MV-4-11 (cell line): ENCODE measurements around the gene NAA35.
"Not testable (repeated sequence)": the region's sequence is repeated elsewhere in the genome, so short reads cannot be mapped to it uniquely, and the experiment has no call there.

Experiments
- DNase-seq: peaks from one replicate; lab custom pipeline; 2025; lab: John Stamatoyannopoulos, UW

Gene NAA35

DNA sequence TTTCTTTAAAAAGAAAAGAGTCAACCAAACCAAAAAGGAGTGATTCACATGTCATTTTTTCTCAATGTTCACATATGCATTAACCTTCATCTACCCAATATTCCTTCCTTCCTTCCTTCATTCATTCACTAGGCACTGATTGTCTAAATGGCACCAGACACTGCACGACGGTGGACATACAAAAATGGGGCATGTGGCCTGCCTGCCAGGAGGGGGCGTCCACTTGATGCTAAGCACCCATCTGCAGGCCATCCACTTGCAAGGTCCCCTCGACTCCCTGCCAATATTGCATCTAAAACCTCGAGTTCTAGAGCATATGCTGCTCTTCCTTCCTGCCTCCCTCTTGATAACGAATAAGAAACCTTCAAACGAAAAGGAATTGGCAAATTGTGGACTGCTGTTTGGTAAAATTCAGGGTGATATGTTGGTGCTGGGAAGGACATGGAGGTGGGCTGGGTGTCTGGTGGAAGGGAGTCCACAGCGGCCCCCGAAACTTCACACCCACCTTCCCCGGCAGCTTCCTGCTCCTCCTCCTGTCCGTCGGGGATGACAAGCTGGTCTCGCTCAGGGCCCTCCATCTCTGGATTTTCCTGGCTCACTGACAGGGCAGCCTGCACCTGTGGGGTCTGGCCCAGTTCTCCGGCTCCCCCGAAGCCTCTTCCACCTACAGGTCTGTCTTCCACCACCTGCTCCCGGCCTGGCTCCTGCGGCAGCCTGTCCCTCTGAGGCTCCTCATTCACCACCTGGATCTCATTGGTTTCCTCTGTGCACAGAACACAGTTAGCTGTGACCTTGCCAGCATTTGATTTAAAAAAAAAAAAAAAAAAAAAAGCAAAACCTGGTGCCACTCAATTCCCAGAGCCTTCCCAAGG, 94.2 kb downstream of the NAA35 start:
- DNase-seq: peak; percentile 41

DNA sequence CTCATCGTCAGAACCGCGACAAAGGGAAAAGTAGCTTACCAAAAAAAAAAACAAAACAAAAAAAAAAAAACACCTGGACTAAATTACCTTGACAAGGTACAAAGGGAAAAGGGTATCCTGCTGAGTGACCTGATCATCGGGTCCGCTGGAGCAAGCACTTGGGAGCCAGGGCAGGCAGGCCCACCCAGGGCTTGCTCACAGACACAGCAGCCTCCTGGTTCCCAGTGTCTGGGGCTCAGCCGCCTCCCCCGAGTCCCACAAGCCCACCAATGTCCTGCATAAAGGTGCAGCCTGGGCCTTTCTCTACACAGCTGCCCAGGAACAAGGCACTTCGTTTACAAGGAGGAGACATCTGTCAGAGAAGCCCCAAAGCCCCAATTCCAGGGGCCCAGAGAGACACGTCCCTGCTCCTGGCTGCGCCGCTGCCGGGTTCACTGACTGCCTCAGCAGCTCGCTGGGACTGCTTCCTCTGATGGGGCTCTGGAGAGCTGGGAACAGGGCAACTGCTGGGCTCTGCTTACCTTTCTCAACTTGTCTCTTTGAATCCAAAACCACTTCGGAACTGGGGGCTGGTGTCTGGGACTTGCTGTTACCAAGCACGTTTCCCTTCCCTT, 95.0 kb downstream of the NAA35 start:
- no peak for DNase-seq

DNA sequence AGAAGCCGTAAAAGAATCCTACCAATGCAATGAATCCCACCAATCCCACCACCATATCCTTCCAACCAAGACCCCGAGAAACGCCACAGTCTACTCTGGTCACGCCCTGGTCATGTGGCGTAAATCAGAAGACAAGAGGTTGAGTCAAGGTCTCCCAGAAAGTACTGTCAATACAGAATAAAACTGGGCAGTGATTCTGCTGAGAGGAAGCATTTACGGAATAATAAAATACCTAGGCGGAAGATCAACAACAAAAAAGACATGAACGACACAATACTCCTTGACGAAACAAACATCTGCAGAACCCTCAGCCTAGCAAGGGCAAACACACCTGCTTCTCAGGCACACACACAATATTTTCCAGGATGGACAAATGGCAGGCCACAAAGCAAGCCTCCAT, 95.6 kb downstream of the NAA35 start:
- DNase-seq: no peak

DNA sequence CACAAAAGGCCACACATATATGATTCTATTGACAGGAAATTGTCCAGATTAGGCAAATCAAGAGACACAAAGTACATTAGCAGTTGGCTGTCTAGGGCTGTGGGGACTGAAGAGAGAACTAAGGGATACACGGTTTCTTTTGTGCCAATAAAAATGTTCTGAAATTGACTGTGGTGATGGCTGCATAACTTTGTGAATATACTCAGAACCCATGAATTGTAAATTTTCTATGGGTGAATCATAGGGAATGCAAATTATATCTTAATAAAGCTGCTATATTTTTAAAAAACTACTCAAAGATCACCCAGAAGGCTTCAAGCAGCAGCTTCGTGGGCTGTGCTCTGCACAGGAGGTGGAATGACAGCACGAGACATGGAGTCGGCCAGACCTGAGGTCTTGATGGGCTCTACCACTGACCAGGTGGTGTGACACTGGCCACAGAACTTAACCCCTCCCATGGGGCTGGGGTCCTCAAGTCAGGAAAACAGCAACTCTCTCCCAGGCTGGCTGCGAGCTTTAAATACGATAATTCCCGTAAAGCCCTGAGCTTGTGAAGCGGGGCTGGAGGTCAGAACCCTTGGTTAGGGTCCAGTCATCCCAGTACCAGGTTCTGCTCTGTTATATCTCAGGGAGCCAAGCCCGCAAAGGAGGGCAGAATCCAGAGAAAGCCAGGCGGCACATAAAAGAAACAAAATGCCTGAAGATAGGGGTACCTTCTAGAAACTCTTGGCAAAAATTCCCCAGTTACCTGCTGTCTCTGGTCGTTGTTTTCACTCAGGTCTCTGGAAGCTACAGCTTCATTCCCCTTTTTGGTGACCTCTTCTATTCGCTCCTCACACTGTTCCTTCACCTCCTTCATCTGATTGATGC, 99.3 kb downstream of the NAA35 start:
- no peak for DNase-seq

DNA sequence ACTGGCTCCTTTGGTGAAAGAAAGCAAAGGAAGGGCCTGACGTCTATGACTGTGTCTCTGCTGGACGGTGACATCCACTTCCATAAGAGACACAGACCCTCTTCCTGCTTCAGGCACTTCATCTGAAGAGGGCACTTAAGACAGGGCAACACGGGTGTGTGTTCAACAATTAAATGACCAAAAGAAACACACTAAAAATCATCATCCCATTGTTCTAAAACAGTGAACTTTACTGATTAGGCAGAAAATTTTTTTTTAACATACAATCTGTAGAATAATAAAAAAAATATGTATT, 99.9 kb downstream of the NAA35 start:
- DNase-seq: no peak

DNA sequence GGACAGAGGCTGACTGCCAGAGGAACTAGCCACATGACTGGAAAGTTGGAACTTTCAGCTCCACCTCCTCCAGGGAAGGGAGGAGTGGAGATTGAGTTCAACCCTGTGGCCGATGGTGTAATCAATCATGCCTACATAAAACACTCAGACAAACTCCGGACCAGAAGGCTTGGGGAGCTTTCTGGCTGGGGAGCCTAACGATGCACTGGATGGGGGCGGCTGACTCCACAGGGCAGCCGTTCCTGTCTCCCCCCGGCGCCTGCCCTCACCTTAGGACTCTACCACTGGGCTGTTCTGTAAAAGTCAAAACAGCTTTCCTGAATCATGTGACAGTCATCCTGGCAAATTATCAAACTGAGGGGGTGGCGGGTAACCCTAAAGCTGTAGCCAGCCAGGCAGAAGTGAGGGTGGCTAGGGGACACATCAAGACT, 100.4 kb downstream of the NAA35 start:
- no peak for DNase-seq

DNA sequence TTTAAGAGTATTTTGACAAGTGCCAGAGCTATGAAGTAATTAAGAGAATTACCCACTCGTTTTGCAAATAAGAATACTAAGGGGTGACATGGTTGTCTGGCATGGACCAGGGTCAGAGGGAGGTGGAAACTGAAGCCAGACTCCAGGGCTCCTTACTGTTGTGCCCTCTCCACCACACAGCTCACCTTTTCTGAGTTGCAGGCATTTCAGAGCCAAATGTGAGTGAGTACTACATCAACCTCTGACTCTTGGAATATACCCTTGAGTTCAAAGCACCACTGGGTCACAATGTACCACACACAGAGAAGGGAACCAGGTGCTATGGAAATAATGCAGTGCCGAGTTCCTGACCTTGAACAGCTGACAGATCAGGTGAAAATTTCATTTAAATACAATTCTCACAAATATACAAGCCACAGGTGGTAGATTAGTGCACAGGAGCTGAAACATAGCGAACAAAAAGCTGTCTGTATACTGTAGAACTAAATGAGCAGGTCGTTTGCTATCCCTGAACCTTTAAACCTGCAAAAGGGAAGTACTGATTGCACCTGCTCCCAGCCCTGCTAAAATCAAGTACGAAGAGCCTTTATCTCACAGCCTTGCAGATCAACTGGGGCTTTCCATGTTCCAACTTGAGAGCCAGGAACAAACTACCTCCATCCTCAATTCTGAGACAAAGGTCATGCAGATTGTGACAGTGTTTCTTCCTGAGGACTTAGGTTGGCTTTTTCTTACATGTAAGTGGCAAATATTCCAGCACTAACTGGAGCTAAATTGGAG, 101.4 kb downstream of the NAA35 start:
- DNase-seq: no peak

DNA sequence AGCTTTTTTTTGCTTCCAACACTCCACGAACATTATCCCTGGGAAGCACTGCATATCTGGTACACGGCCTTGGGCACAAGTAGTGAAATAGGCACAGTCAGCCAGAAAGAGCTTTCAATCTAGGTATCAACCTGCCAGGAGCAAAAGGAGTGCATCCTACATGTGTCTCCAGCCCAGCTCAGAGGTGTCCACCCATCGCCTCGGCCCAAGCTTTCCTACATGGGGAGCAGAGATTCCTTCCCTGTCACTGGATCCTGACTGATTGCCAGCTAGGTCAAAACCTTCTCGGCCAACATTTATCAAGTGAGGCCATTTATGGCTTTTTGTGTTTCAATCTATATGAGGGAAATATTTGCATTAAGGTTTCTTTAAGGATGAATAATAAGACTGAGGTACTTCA, 102.6 kb downstream of the NAA35 start:
- DNase-seq: no peak

DNA sequence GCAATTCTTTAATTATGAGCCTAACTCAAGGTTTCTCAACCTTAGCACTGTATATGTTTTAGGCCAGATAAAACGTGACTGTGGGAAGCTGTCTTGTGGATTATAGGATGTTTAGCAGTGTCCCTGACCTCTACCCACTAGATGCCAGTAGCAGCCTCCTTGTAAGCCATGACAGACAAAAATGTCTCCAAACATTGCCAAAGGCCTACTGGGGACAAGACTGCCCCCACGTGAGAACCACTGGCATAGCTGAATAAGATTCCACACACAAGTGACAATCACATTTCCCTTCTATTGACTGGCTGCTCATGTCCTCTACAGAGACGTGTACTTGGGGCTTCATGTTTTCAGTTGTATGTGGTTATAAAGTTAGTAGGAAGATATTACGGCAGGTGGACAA, 103.1 kb downstream of the NAA35 start:
- DNase-seq: peak; percentile 46

DNA sequence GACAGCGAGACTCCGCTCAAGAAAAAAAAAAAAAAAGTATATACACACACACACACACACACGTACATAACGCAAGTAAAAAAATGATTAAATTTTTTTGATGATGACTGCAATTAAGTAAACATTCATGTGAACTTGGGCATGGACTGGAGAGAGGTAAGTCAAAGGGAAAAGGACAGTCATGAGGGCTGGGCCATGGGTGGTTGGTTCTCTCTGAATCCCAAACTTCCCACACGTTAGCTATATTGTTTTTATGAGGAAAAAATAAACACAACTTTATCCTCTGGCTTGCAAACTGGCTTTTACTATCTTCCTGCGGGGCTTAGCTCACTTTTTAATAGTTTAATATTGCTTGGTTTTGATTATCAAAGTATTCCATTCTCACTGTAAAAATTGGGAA, 104.7 kb downstream of the NAA35 start:
- no peak for DNase-seq

DNA sequence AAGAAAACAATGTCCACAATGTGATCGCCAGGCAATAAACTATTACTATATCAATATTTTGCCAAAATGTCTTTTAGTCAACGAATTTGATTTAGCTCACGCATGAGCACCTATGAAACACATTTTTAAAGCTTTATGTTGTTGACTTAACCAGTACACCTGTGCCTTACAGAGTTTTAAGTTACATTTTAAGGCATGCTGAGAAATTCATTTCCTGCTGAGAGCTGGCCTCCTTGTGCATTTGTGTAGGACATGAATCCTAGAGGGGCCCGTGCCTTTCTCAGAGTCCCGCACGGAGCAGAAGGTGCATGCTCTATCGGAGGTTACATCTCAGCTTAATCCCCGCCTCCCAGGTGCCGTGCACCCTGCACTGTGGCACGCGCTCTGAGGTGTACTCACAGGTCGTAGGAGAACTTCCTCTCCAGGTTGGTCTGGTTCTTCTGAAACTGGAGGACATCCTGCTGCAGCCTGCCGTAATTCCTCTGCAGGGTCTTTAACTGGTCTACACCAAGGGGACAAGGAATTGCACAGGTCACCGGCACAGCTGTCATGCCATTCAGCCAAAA, 105.2 kb downstream of the NAA35 start:
- DNase-seq: no peak

DNA sequence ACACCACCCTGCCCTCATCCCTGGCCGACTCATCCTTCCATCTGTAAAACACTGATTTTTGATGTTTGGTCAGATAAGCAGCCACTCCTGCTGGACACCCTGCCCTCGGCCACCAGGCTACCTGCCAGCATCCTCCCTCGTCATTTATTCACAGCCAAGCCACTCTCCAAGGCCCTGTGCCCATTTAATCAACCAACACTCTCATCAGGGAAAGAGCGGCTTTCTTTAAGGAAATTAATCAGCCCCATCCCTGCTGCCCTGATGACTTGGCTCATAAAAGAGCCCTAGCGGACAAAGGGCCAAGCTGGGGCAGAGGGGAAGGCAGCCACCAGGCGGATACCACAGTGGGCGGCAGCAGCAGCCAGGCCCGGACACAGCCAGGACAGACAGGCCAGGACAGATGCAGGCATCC, 106.0 kb downstream of the NAA35 start:
- DNase-seq: no peak

DNA sequence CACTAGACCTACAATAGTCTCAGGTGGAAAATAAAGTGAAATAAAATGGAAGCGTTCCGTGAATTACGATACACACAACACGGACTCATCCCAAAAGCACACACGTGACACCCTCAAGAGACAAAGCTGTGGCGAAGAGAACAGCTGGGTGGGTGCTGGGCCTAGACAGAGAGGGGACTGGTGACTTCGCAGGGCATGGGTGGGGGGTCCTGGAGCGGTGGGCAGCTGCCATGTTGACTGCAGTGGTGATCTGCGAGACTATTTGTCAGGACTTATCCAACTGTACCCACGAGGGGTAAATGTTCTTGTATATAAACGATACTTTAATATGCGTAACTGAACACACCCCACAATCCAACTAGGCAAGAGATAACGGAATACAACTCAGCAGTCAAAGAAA, 106.4 kb downstream of the NAA35 start:
- DNase-seq: no peak

DNA sequence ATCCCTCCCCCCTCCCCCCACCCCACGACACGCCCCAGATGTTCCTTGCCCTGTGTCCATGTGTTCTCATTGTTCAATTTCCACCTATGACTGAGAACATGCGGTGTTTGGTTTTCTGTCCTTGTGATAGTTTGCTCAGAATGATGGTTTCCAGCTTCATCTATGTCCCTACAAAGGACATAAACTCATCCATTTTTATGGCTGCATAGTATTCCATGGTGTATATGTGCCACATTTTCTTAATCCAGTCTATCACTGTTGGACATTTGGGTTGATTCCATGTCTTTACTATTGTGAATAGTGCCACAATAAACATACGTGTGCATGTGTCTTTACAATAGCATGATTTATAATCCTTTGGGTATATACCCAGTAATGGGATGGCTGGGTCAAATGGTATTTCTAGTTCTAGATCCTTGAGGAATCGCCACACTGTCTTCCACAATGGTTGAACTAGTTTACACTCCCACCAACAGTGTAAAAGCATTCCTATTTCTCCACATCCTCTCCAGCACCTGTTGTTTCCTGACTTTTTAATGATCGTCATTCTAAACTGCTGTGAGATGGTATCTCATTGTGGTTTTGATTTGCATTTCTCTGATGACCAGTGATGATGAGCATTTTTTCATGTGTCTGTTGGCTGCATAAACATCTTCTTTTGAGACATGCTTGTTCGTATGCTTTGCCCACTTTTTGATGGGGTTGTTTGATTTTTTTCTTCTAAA, 107.2 kb downstream of the NAA35 start:
- not testable (repeated sequence) for DNase-seq

DNA sequence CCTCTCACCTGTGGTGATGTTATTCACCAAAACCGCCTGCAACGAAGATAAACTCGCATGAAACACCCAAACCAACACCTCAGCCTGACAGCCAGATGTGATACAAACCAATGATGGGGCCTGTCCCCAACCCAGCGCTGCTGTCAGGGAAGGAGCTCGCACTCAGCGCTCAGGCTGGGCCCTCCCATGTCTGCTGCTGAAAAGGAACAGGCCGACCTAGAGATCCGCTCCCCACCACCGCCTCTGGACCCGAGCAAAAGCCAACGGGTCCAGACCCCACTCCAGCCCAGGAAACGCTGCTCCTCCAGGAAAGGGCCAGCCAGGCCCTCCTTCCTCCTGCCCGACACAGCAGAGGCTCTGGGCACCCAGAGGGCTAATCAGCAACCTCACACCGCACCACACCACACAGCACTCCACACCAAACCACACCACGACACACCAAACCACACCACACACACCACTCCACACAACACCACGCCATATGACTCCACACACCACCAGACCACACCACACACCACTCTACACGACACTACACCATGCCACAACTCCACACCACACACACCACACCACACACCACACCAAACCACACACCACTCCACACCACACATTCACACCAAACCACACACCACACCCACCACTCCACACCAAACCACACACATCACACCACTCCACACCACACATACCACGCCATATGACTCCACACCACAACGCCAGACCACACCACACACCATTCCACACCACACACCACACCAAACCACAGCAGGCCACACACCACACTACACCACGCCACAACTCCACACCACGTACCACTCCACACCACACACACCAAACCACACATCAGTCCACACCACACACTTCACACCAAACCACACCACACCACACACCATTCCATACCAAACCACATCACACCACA, 111.9 kb downstream of the NAA35 start:
- DNase-seq: no peak

DNA sequence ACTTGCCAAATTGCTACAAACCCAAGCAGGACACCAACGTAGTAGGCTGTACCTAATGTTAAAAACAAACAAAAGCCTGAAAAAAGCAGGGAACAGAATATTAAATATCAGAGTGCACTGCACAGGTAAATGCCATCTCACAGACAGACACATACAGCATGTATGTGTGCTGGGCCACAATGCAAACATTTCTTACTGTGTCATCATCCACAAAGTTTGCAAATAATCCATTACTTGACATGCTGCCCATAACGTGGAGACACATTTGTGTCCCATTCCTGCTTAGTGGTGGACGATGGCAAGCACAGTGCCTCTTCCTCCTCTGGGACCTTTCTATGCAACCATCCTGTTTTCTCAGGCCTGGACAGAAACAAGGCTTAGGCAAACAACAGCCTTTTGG, 113.7 kb downstream of the NAA35 start:
- no peak for DNase-seq

DNA sequence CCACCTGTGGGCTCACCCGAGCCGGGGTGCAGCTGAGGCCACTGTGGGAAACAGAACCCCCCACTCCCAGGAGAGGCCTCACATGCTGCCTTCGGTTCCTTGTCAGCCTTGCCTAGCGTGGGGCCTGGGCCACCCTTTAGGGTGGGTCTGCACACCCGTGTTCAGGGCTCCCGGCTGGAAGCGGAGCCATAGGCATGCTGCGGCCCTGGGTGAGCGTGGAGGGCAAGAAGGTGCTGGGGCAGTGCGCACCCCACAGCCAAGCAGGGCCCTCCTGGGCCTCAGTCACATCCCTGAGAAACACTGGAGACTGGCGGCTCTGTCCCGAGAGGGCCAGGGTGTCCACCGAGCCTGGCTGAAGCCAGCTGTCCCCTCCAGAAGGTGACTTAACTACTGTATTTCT, 116.5 kb downstream of the NAA35 start:
- no peak for DNase-seq

DNA sequence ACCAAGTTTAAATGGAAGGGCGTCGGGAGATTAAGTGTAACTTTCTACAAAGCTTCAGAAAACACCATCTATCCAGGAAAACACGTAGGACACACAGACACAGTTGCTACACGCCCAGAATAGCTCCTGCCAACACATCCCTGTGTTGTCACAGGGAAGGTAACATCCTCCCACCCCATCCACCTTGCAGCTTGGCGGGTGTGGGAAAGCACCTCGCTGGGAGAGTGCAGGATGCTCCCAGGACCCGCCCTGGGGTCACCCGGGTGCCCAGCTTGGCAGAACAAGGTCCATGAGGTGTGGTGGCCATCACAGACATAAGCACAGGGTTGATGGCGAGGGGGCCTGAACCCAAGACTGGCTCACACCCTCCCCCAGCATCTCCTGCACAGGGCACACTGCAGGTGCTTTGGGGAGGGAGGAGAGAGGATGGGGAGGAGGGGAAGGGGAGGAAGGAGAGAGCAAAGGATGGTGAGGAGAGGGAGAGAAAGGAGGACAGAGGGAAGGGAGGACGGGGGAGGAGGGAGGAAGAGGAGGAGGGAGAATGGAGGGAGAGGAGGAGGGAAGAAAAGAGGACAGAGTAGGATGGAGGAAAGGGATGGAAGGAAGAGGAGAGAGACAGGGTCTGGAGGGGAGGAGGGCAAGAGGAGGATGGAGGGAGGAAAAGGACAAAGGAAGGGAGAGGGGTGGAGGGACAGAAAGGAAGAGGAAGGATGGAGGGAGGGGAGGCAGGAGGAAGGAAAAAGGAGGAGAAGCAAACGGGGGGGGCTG, 121.2 kb downstream of the NAA35 start:
- DNase-seq: no peak
